ENCODE data around the gene MID1.

DNA sequence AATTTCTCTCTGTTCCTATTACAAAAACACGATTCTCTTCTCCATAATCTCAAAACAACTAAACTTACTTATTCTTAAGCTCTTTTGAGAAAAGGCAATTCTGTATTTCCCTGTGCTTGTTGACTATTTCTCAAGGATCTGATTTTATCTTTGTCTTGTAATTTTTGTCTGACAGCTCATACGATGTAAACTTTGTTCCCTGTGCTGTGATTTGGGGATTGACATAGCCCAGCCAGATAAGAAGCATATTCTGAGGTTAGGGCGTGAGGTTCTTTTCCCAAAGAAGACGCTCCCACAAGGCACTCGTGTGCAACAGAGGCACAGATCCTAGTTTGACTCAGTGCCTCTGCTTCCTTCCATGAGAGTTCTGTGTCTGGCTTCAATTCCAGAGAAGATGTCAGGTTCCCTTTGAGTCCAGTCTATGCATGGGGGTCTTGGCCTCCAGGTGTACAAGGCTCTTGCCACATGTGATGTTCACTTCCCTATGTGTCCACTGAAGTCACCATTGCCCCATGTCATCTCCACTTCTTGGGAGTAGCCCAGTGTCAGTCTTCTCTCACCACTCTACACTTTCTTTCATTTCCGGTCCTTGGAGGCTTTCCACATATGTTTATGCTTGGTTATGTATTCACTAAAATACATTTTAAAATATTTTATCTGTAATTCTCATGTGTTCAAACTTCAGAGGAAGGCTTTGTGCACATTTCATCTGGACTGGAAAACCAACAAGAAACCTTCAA lies 94.8 kb downstream of the MID1 start:
- TF ChIP-seq, protein P1, sequence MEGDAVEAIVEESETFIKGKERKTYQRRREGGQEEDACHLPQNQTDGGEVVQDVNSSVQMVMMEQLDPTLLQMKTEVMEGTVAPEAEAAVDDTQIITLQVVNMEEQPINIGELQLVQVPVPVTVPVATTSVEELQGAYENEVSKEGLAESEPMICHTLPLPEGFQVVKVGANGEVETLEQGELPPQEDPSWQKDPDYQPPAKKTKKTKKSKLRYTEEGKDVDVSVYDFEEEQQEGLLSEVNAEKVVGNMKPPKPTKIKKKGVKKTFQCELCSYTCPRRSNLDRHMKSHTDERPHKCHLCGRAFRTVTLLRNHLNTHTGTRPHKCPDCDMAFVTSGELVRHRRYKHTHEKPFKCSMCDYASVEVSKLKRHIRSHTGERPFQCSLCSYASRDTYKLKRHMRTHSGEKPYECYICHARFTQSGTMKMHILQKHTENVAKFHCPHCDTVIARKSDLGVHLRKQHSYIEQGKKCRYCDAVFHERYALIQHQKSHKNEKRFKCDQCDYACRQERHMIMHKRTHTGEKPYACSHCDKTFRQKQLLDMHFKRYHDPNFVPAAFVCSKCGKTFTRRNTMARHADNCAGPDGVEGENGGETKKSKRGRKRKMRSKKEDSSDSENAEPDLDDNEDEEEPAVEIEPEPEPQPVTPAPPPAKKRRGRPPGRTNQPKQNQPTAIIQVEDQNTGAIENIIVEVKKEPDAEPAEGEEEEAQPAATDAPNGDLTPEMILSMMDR (IDR thresholded peaks at IDR 0.05), result no peak
- no peak for TF ChIP-seq ZFX (IDR thresholded peaks at IDR 0.05; ENCODE audit: borderline replicate concordance)
